ENCODE data around the gene PITPNM1. TPM values are rescaled to one million over a fixed set of nuclear protein-coding genes. Genes with fewer than 3 reads are reported as not detected.

The PITPNM1 gene
- total and polyA plus RNA-seq, 2 of the 13 experiments (the other 11 are each of a cell fraction or from before 2014, with no cell fraction given), result 8.2 to 8.5 TPM

- TF ChIP-seq FOXP4 (CRISPR knock-in tag; IDR thresholded peaks at IDR 0.05) (peak; percentile 49; the same call in 1 of the 2 replicates), ZNF574 (CRISPR knock-in tag; IDR thresholded peaks at IDR 0.05) (peak; percentile 82), ZNF18 (CRISPR knock-in tag; IDR thresholded peaks at IDR 0.05; ENCODE audit: insufficient replicate concordance) (no peak), ZNF773 (CRISPR knock-in tag; IDR thresholded peaks at IDR 0.05; ENCODE audit: borderline replicate concordance) (no peak), PTBP1 (IDR thresholded peaks at IDR 0.05; ENCODE audit: low read depth, low read length, poor library complexity, severe bottlenecking) (no peak), ATF7-NPFF (CRISPR knock-in tag; IDR thresholded peaks at IDR 0.05; ENCODE audit: low read depth) (peak; percentile 43; the same call in 1 of the 2 replicates), BHLHE40 (IDR thresholded peaks at IDR 0.05; ENCODE audit: low read length) (peak; percentile 68), TEAD3 (CRISPR knock-in tag; optimal IDR thresholded peaks at IDR 0.05; ENCODE audit: borderline replicate concordance) (peak; percentile 65), PHF8 (CRISPR knock-in tag; IDR thresholded peaks at IDR 0.05) (peak; percentile 77), YEATS4 (CRISPR knock-in tag; IDR thresholded peaks at IDR 0.05; ENCODE audit: borderline replicate concordance) (no peak), NR2F2 (IDR thresholded peaks at IDR 0.05; ENCODE audit: borderline replicate concordance, low read depth) (no peak), ZIK1 (CRISPR knock-in tag; IDR thresholded peaks at IDR 0.05; ENCODE audit: borderline replicate concordance, low read depth) (0 out of 2 replicates have a peak, but pooled peaks have one; percentile 30), SAP130 (CRISPR knock-in tag; IDR thresholded peaks at IDR 0.05; ENCODE audit: low read depth) (peak; percentile 91), GLI4 (CRISPR knock-in tag; IDR thresholded peaks at IDR 0.05; ENCODE audit: borderline replicate concordance) (no peak), ZNF225 (CRISPR knock-in tag; IDR thresholded peaks at IDR 0.05) (no peak), SMAD3 (CRISPR knock-in tag; IDR thresholded peaks at IDR 0.05) (no peak), CBFB (CRISPR knock-in tag; IDR thresholded peaks at IDR 0.05) (peak; percentile 85), JUN (CRISPR knock-in tag; IDR thresholded peaks at IDR 0.05) (peak; percentile 53; the same call in 1 of the 2 replicates), ZNF282 (IDR thresholded peaks at IDR 0.05; ENCODE audit: partially characterized antibody) (no peak), SALL1 (CRISPR knock-in tag; IDR thresholded peaks at IDR 0.05) (peak; percentile 71; the same call in 1 of the 2 replicates), ZFP37 (CRISPR knock-in tag; IDR thresholded peaks at IDR 0.05; ENCODE audit: borderline replicate concordance) (peak; percentile 73; the same call in 1 of the 2 replicates), GTF3A (CRISPR knock-in tag; conservative IDR thresholded peaks at IDR 0.05) (no peak)
- TF ChIP-seq, protein P1, sequence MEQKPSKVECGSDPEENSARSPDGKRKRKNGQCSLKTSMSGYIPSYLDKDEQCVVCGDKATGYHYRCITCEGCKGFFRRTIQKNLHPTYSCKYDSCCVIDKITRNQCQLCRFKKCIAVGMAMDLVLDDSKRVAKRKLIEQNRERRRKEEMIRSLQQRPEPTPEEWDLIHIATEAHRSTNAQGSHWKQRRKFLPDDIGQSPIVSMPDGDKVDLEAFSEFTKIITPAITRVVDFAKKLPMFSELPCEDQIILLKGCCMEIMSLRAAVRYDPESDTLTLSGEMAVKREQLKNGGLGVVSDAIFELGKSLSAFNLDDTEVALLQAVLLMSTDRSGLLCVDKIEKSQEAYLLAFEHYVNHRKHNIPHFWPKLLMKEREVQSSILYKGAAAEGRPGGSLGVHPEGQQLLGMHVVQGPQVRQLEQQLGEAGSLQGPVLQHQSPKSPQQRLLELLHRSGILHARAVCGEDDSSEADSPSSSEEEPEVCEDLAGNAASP (CRISPR knock-in tag; IDR thresholded peaks at IDR 0.05; ENCODE audit: borderline replicate concordance), result no peak; the same call in 1 of the 2 replicates
Observed at GRCh38 chr11:67468759-67469507, 36.2 kb downstream of the PITPNM1 start, which contains the start of gene TMEM134 (continued).

Data from HepG2 (cell line).